GM18868 (cell line): Measurements from ENCODE around the gene MSI2.
A peak's percentile ranks its signal among the peaks of the same experiment; 100 is the strongest.

Source experiments
- ATAC-seq: cut with Tn5 transposase; IDR thresholded peaks from one replicate; pipeline ENCODE4 v1.9.1; 2021; ENCODE audit warnings: mild to moderate bottlenecking, moderate library complexity; ENCODE audit not compliant: unreplicated experiment

Gene MSI2

GRCh38 chr17:57338257-57338914 lies 82.1 kb downstream of the MSI2 start:
- ATAC-seq: peak; percentile 89

GRCh38 chr17:57340160-57340981 lies 84.0 kb downstream of the MSI2 start:
- ATAC-seq: no peak

- no peak for ATAC-seq
Observed at GRCh38 chr17:57341611-57342540, 85.6 kb downstream of the MSI2 start.

GRCh38 chr17:57342963-57343589 lies 86.8 kb downstream of the MSI2 start:
- ATAC-seq: no peak

- no peak for ATAC-seq
Observed at GRCh38 chr17:57343717-57344116, 87.4 kb downstream of the MSI2 start.

- no peak for ATAC-seq
Observed at GRCh38 chr17:57344261-57344660, 87.9 kb downstream of the MSI2 start.

- ATAC-seq: no peak
Observed at GRCh38 chr17:57349541-57350247, 93.4 kb downstream of the MSI2 start.

GRCh38 chr17:57350266-57350665 lies 93.9 kb downstream of the MSI2 start:
- ATAC-seq: no peak

- ATAC-seq: no peak
Observed at GRCh38 chr17:57352665-57353175, 96.4 kb downstream of the MSI2 start.

- ATAC-seq: no peak
Observed at GRCh38 chr17:57354673-57355072, 98.3 kb downstream of the MSI2 start.

- no peak for ATAC-seq
Observed at GRCh38 chr17:57355090-57355859, 99.0 kb downstream of the MSI2 start.

GRCh38 chr17:57356153-57356718 lies 99.9 kb downstream of the MSI2 start:
- no peak for ATAC-seq

GRCh38 chr17:57356719-57357391 lies 100.5 kb downstream of the MSI2 start:
- ATAC-seq: peak; percentile 39

GRCh38 chr17:57357392-57357784 lies 101.1 kb downstream of the MSI2 start:
- peak; percentile 7 for ATAC-seq

GRCh38 chr17:57357830-57358430 lies 101.6 kb downstream of the MSI2 start:
- ATAC-seq: peak; percentile 63

GRCh38 chr17:57360266-57360665 lies 103.9 kb downstream of the MSI2 start:
- ATAC-seq: no peak

GRCh38 chr17:57362797-57363556 lies 106.7 kb downstream of the MSI2 start:
- no peak for ATAC-seq
